K562 (cell line): ENCODE measurements around the gene TEX54. TPM values are rescaled to one million over a fixed set of nuclear protein-coding genes. Genes with fewer than 3 reads are reported as not detected.

ENCODE experiments used
- CTCF ChIP-seq, 3 experiments: IDR thresholded peaks in 2 of 3; conservative IDR thresholded peaks in 1 of 3; 2 replicates each; pipeline ENCODE4 v1.5.1; 2011 to 2012; ENCODE audit warnings: low read length in 3 of 3, mild to moderate bottlenecking in 3 of 3, control low read depth in 2 of 3, improper control_type of control experiment in 1 of 3, inconsistent platforms in 1 of 3, low read depth in 1 of 3, mixed read lengths in 1 of 3, moderate library complexity in 1 of 3; ENCODE audit not compliant: insufficient read depth in 2 of 3
- HOMEZ ChIP-seq: fragments of 250-450 bp; sonication (Bioruptor Pico); IDR thresholded peaks from 2 replicates; pipeline ENCODE4 v1.4.0; 2020; ENCODE audit warnings: mild to moderate bottlenecking, moderate library complexity
- MTA1 ChIP-seq: fragments of 450-650 bp; IDR thresholded peaks from 2 replicates; pipeline ENCODE4 v1.6.1; 2017; ENCODE audit warnings: borderline replicate concordance
- ZBTB40 ChIP-seq, 2 experiments: fragments of 450-650 bp in 1 of 2; sonication (generic) in 1 of 2; formaldehyde crosslinking in 1 of 2; IDR thresholded peaks; 2 replicates each; pipeline versions ENCODE4 v1.7.1 to v1.9.0; 2016 to 2022; ENCODE audit warnings: inconsistent platforms in 1 of 2, mild to moderate bottlenecking in 1 of 2, missing genetic modification reagents in 1 of 2
- polyA plus RNA-seq, 8 experiments: library from polyadenylated mRNA; depleted of rRNA in 4 of 8; stranded (reverse) in 5 of 8; unstranded in 3 of 8; fragments of >200 nt; fragmentation: Nextera tagmentation in 2 of 8; fragmentation: Illumina TruSeq in 1 of 8; extraction: Ambion mirVana in 2 of 8; extraction: Trizol in 1 of 8; gene quantifications; 2 replicates each; pipeline versions ENCODE4 v1.2.1 to v1.2.3, GENCODE V29; 2011 to 2014; ENCODE audit warnings: inconsistent platforms in 1 of 8, missing spikeins in 1 of 8
- total RNA-seq, 7 experiments: library from RNA; depleted of rRNA in 6 of 7; stranded (reverse); fragments of >200 nt in 6 of 7; fragmentation: Illumina TruSeq in 2 of 7; extraction: Trizol in 2 of 7; gene quantifications; 2 replicates each; pipeline versions ENCODE4 v1.2.1 to v1.2.3, GENCODE V29; 2011 to 2021; ENCODE audit warnings: low replicate concordance in 1 of 7
- TF ChIP-seq, protein P1 (sequence below): fragments of 450-650 bp; formaldehyde crosslinking; IDR thresholded peaks from 2 replicates; pipeline ENCODE4 v1.4.0; 2020; ENCODE audit warnings: mild to moderate bottlenecking, moderate library complexity
- TF ChIP-seq, protein P2 (sequence below), 2 experiments: fragments of 450-650 bp in 1 of 2; sonication (generic) in 1 of 2; formaldehyde crosslinking in 1 of 2; IDR thresholded peaks in 1 of 2; conservative IDR thresholded peaks in 1 of 2; 2 replicates each; pipeline versions ENCODE4 v1.6.1 to v1.8.1; 2016 to 2023; ENCODE audit warnings: mild to moderate bottlenecking in 2 of 2, moderate library complexity in 2 of 2, inconsistent platforms in 1 of 2, missing genetic modification reagents in 1 of 2

Gene TEX54
- total and polyA plus RNA-seq, 9 of the 15 experiments (the other 6 are each of a cell fraction or from before 2014, with no cell fraction given): not detected

GRCh38 chr11:62830904-62831519 lies 1.6 kb downstream of the TEX54 start (continued):
- TF ChIP-seq, protein P1, sequence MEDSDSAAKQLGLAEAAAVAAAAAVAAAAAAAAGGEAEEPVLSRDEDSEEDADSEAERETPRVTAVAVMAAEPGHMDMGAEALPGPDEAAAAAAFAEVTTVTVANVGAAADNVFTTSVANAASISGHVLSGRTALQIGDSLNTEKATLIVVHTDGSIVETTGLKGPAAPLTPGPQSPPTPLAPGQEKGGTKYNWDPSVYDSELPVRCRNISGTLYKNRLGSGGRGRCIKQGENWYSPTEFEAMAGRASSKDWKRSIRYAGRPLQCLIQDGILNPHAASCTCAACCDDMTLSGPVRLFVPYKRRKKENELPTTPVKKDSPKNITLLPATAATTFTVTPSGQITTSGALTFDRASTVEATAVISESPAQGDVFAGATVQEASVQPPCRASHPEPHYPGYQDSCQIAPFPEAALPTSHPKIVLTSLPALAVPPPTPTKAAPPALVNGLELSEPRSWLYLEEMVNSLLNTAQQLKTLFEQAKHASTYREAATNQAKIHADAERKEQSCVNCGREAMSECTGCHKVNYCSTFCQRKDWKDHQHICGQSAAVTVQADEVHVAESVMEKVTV (CRISPR knock-in tag): no peak
- no peak for TF ChIP-seq HOMEZ (CRISPR knock-in tag)
- TF ChIP-seq ZBTB40 (IDR thresholded peaks at IDR 0.05): no peak
- no peak for TF ChIP-seq ZBTB40 (CRISPR knock-in tag; IDR thresholded peaks at IDR 0.05)
- TF ChIP-seq CTCF (IDR thresholded peaks at IDR 0.05 in 2 of 3, conservative IDR thresholded peaks at IDR 0.05 in 1 of 3; ENCODE audit: insufficient read depth in 2 of 3, low read depth in 1 of 3, low read length in 3 of 3): no peak
- TF ChIP-seq MTA1: no peak
- TF ChIP-seq, protein P2, sequence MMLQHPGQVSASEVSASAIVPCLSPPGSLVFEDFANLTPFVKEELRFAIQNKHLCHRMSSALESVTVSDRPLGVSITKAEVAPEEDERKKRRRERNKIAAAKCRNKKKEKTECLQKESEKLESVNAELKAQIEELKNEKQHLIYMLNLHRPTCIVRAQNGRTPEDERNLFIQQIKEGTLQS (IDR thresholded peaks at IDR 0.05): no peak
- TF ChIP-seq, protein P2 (CRISPR knock-in tag; conservative IDR thresholded peaks at IDR 0.05): no peak
